NCI-H1417 treated with DMSO at 0.1 percent for 48 hours (cell line): ENCODE data around the gene LYPD6.
"Not testable (repeated sequence)": the region's sequence is repeated elsewhere in the genome, so short reads cannot be mapped to it uniquely, and the experiment has no call there.

Source experiments
- DNase-seq: peaks from one replicate; lab custom pipeline; 2025; lab: John Stamatoyannopoulos, UW

LYPD6 gene

DNA sequence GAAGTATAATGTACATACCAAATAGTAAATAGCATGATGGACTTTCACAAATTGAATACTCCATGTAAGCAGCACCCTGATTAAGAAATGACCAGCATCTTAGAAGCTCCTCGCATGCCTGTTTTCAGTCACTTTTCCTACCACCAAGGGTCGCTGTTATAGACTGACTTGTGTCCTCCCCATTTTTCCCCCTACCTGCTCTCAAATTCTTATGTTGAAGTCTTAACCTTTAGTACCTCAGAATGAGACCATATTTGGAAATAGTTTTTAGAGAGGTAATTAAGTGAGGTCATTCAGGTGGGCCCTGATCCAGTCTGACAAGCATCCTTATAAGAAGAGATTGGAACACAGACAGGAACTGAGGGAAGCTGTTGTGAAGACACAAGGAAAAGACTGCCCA lies 125.9 kb downstream of the LYPD6 start:
- DNase-seq: no peak

GRCh38 chr2:149458502-149458901 lies 128.1 kb downstream of the LYPD6 start:
- no peak for DNase-seq

GRCh38 chr2:149463328-149464002 lies 133.1 kb downstream of the LYPD6 start:
- no peak for DNase-seq

- DNase-seq: no peak
Observed at GRCh38 chr2:149464396-149464795, 134.0 kb downstream of the LYPD6 start.

DNA sequence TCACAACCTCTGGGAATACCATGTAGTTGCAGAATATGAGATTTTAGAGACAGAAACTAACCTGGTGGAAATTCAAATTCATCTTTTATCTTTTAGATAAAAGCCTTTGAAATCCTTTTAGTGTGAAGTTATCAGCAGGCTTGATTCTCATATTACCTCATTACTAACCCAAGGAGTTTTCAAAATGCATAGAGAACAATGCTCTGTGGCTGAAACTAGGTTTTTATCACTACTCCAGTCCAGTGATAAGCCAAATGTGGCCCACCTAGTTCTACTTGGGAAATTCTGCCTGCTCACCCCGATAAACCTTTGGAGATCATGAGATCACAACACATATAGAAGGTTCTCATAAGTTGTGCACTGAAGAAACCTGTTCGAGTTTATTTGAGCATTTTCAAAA lies 135.5 kb downstream of the LYPD6 start:
- no peak for DNase-seq

GRCh38 chr2:149466635-149467034 lies 136.2 kb downstream of the LYPD6 start:
- DNase-seq: no peak

DNA sequence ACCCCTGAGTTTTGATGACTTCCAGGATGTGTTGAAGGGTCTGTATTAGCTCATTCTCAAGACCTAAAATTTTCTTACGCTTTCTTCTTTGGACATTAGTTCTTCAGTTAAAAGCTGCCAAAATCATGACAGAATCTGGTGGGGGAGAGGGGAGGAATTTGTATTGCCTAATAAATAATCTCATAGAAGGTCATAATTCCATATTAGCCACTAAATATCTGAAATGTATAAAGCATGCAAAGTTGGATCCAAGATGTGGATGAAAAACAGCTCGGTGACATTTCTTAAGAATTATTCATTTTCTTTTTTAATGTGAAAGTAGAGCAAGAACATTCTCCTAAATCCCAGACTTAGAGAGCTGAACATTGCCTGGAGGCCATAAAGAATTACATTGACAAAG lies 137.0 kb downstream of the LYPD6 start:
- no peak for DNase-seq

DNA sequence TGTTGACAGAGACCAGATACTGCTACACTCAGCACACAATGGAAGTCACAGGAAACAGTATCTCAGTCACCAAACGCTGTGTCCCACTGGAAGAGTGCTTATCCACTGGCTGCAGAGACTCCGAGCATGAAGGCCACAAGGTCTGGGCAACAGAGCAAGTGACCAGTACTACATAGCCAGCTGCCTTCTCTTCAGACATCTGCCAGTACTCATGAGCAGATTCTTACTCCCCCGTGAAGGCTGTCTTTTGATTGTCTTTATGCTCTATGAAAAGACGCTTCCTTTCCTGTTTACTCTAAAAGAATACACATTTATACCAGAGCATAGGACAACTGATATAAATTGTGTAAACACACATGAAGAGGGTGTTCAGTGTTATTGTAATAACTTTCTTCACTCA lies 138.2 kb downstream of the LYPD6 start:
- DNase-seq: no peak

DNA sequence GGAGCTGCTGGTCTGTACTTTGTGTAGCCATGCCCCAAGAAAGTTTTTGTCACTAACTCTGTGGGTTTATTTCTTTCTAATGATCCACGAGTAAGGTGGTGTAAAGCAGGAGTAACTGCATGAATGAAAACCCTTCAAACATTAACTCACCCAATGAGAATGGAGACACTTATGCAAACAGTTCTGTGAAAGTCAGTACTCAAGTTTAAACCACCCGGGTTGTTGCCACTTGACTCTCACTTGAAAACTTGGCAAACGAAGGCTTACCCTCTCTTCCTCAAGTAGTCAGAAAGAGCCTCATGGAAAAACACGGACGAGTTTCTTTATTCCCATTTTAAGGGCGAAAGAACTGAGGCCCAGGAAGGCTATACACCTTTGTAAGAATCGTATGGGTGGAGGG lies 139.7 kb downstream of the LYPD6 start:
- no peak for DNase-seq

- no peak for DNase-seq
Observed at GRCh38 chr2:149472413-149472812, 142.0 kb downstream of the LYPD6 start.

DNA sequence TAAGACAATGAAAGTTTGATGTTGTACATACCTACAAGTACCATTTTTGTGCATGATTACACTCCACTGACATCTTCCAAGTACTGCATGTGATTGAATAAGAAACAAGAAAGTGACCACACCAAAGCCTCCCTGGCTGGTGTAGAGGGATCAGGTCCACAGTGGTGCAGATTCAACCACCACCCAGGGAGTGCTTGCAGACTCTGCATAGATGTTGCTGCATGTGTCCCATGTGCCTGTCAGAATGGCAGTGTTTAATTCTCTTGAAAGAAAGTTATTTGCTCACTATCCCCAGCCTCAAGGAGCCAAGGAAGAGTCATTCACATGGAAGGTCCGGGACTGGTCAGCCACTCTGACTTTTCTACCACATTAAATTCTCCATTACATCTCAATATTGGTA lies 142.7 kb downstream of the LYPD6 start:
- DNase-seq: no peak

- DNase-seq: no peak
Observed at GRCh38 chr2:149473521-149473920, 143.1 kb downstream of the LYPD6 start.

- no peak for DNase-seq
Observed at GRCh38 chr2:149483004-149483605, 152.7 kb downstream of the LYPD6 start.

- DNase-seq: no peak
Observed at GRCh38 chr2:149486664-149487063, 156.3 kb downstream of the LYPD6 start.

GRCh38 chr2:149487189-149487588 lies 156.8 kb downstream of the LYPD6 start:
- no peak for DNase-seq

DNA sequence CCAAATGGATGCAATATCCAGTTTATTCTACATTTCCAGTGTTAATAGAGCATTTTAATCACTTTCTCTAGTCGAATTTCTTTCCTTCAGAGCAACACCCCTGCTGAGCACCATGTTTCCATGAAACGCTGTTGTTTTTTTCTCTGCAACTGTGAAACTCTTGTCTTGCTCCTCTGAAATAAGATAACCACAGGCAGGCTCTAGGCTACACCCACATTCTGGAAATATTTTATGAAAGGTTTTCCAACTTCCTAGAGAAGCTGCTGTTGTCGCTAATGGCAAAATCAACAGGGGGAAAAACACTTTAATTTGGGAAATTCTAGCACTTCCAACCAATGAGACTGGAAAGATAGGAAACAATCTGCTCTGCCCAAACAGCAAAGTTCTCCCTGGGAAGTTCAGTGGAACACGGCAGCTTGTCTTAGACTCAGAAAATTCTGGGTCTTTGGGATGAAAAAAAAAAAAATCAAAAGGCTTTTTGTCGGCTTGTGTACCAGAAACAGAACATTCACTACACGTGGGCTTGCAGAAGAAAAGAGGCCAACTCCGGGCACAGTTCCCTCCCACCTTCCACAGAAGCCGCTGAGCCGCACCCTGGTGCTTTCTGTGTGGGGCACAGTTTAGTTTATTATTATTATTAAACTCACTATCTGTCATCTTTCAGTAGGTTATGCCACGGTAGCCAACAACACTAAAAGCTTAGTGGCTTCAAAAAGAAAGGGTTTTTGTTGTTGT lies 158.5 kb downstream of the LYPD6 start:
- no peak for DNase-seq

DNA sequence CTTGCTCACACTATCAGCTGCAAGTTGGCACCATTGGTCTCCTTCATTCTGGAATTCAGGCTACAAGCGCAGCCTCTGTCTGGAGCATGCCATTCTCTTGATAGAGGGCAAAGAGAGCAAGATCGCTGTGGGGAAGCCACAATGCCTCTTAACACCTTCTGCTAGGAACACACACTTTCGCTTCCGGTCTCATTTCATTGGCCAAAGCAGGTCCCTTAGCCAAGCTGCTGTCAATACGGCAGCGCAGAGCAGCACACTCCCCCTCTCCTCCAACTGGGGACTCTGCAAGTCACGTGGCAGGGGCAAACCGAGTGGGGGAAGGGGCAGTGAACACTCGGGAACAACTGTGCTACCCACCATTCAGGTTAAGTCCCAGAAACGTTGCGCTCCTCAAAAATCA lies 159.1 kb downstream of the LYPD6 start:
- no peak for DNase-seq

GRCh38 chr2:149490296-149490695 lies 159.9 kb downstream of the LYPD6 start:
- no peak for DNase-seq

DNA sequence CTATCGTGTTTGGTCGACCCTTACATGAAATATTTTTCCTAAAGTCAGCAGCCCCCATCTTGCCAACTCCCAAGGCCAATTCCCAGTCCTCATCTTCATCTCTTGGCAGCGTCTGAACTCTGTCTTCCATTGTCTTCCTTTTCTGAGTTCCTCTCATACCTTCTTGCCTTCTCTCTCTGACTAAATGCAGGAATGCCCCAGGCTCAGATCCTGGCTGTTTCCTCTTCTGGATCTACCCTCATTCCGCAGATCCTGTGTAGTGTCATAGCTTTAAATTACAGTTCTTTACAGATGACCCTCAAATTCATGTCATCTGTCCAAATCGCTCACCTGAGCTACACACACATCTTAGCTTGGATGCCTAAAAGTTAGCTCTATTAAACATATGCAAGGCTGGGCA lies 162.5 kb downstream of the LYPD6 start:
- no peak for DNase-seq

DNA sequence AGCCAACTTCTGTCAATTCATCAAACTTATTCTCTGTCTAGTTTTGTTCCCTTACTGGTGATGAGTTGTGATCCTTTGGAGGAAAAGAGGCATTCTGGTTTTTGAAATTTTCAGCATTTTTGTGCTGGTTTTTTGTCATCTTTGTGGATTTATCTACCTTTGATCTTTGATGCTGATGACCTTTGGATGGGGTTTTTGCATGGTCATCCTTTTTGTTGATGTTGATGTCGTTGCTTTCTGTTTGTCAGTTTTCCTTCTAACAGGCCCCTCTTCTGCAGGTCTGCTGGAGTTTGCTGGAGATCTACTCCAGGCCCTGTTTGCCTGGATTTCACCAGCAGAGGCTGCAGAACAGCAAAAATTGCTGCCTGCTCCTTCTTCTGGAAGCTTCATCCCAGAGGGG lies 168.8 kb downstream of the LYPD6 start:
- DNase-seq: not testable (repeated sequence)

GRCh38 chr2:149506808-149507207 lies 176.4 kb downstream of the LYPD6 start:
- not testable (repeated sequence) for DNase-seq

GRCh38 chr2:149507974-149508373 lies 177.6 kb downstream of the LYPD6 start:
- DNase-seq: no peak

- no peak for DNase-seq
Observed at GRCh38 chr2:149513461-149513860, 183.1 kb downstream of the LYPD6 start.
